Fibroblast of lung (primary cell): ENCODE results near the gene SETX.
"Not testable (repeated sequence)": the region's sequence is repeated elsewhere in the genome, so short reads cannot be mapped to it uniquely, and the experiment has no call there.

Source experiments
- EZH2 ChIP-seq: IDR thresholded peaks from 2 replicates; pipeline ENCODE4 v1.5.1; 2012; ENCODE audit warnings: low read length, control low read depth, mild to moderate bottlenecking; ENCODE audit errors: missing control alignments
- TF ChIP-seq, protein P1 (sequence below), 2 donors: IDR thresholded peaks in 1 of 2; conservative IDR thresholded peaks in 1 of 2; 1 replicate in 1 of 2; 2 replicates in 1 of 2; pipeline ENCODE4 v1.5.1; 2011 to 2012; ENCODE audit warnings: low read length in 2 of 2, control low read depth in 1 of 2, inconsistent platforms in 1 of 2, low read depth in 1 of 2, mild to moderate bottlenecking in 1 of 2

DNA sequence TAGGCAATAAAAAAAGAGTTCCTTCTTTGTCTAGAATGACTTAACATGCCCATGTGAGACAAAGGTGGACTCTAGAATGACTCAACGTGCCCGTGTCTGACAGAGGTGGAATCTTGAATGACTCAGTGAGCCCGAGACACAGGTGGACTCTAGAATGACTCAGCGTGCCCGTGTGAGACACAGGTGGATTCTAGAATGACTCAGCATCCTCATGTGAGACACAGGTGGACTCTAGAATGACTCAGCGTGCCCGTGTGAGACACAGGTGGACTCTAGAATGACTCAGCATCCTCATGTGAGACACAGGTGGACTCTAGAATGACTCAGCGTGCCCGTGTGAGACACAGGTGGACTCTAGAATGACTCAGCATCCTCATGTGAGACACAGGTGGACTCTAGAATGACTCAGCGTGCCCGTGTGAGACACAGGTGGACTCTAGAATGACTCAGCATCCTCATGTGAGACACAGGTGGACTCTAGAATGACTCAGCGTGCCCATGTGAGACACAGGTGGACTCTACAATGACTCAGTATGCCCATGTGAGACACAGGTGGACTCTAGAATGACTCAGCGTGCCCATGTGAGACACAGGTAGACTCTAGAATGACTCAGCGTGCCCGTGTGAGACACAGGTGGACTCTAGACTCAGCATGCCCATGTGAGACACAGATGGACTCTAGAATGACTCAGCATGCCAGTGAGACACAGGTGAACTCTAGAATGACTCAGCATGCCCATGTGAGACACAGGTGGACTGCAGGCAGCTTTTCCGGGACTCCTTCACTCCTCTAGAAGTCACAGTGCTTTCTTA is 84.9 kb downstream of the SETX start:
- TF ChIP-seq, protein P1, sequence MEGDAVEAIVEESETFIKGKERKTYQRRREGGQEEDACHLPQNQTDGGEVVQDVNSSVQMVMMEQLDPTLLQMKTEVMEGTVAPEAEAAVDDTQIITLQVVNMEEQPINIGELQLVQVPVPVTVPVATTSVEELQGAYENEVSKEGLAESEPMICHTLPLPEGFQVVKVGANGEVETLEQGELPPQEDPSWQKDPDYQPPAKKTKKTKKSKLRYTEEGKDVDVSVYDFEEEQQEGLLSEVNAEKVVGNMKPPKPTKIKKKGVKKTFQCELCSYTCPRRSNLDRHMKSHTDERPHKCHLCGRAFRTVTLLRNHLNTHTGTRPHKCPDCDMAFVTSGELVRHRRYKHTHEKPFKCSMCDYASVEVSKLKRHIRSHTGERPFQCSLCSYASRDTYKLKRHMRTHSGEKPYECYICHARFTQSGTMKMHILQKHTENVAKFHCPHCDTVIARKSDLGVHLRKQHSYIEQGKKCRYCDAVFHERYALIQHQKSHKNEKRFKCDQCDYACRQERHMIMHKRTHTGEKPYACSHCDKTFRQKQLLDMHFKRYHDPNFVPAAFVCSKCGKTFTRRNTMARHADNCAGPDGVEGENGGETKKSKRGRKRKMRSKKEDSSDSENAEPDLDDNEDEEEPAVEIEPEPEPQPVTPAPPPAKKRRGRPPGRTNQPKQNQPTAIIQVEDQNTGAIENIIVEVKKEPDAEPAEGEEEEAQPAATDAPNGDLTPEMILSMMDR (conservative IDR thresholded peaks at IDR 0.05 in 1 of 2, IDR thresholded peaks at IDR 0.05 in 1 of 2; ENCODE audit: low read depth in 1 of 2, low read length in 2 of 2) = not testable (repeated sequence)
- TF ChIP-seq EZH2 = not testable (repeated sequence)
